Body of pancreas (tissue), 4 donors: Measurements from ENCODE around the gene DDX41.

Experiments
- CTCF ChIP-seq, 7 experiments: fragments of 450-650 bp in 4 of 7; fragments of 200-600 bp in 3 of 7; sonication (generic) in 3 of 7; IDR thresholded peaks; one replicate each; pipeline ENCODE4 v1.5.1; 2016 to 2019; ENCODE audit warnings: antibody characterized with exemption in 7 of 7
- POLR2A ChIP-seq, 3 donors: fragments of 450-650 bp; IDR thresholded peaks; one replicate each; pipeline ENCODE4 v1.6.1; 2016; ENCODE audit warnings: antibody characterized with exemption in 3 of 3, mild to moderate bottlenecking in 2 of 3

- TF ChIP-seq POLR2A (IDR thresholded peaks at IDR 0.05) = no peak
- TF ChIP-seq CTCF (IDR thresholded peaks at IDR 0.05) = no peak
Measured at GRCh38 chr5:177468329-177468684, 48.5 kb downstream of the DDX41 start.
